MM.1S (cell line): Measurements from ENCODE around the gene C18orf54.
"Not testable (repeated sequence)": the region's sequence is repeated elsewhere in the genome, so short reads cannot be mapped to it uniquely, and the experiment has no call there.

ENCODE experiments used
- DNase-seq: peaks from one replicate; pipeline ENCODE4 v3.0.0-alpha.2; 2015
- H2AFZ ChIP-seq: fragments of 300-600 bp; sonication (generic); 2 replicates; pipeline ENCODE4 v1.6.0; 2016; ENCODE audit warnings: antibody characterized with exemption, low read length
- H3F3A ChIP-seq: fragments of 300-600 bp; sonication (generic); 2 replicates; pipeline ENCODE4 v1.6.1; 2016; ENCODE audit warnings: mild to moderate bottlenecking, antibody characterized with exemption, low read length, moderate library complexity, mixed read lengths; ENCODE audit not compliant: insufficient read depth
- H3K27ac ChIP-seq: fragments of 300-600 bp; sonication (generic); 2 replicates; pipeline ENCODE4 v1.5.1; 2016; ENCODE audit warnings: mild to moderate bottlenecking, low read length
- H3K27me3 ChIP-seq: fragments of 300-600 bp; sonication (generic); replicated peaks from 2 replicates; pipeline ENCODE4 v1.6.0; 2016; ENCODE audit warnings: low read length; ENCODE audit not compliant: insufficient read depth
- H3K36me3 ChIP-seq: fragments of 300-600 bp; sonication (generic); replicated peaks from 2 replicates; pipeline ENCODE4 v1.6.1; 2016; ENCODE audit warnings: mild to moderate bottlenecking, low read length, mixed read lengths; ENCODE audit not compliant: insufficient read depth
- H3K4me1 ChIP-seq: fragments of 300-600 bp; sonication (generic); 2 replicates; pipeline ENCODE4 v1.6.1; 2016; ENCODE audit warnings: low read length, mixed read lengths
- H3K4me2 ChIP-seq: fragments of 300-600 bp; sonication (generic); 2 replicates; pipeline ENCODE4 v1.6.0; 2016; ENCODE audit warnings: low read depth, low read length
- H3K4me3 ChIP-seq: fragments of 300-600 bp; sonication (generic); 2 replicates; pipeline ENCODE4 v1.5.1; 2016; ENCODE audit warnings: low read length, mixed read lengths
- H3K79me2 ChIP-seq: fragments of 300-600 bp; sonication (generic); 2 replicates; pipeline ENCODE4 v1.6.1; 2016; ENCODE audit warnings: mixed run types, low read length, mixed read lengths
- H3K9ac ChIP-seq: fragments of 300-600 bp; sonication (generic); 2 replicates; pipeline ENCODE4 v1.6.1; 2016; ENCODE audit warnings: low read length, mixed read lengths
- H3K9me2 ChIP-seq: fragments of 300-600 bp; sonication (generic); replicated peaks from 2 replicates; pipeline ENCODE4 v1.6.1; 2016; ENCODE audit warnings: mild to moderate bottlenecking, low read length, mixed read lengths; ENCODE audit not compliant: insufficient read depth
- H3K9me3 ChIP-seq: fragments of 300-600 bp; sonication (generic); replicated peaks from 2 replicates; pipeline ENCODE4 v1.6.1; 2016; ENCODE audit warnings: mild to moderate bottlenecking, low read length, mixed read lengths; ENCODE audit not compliant: insufficient read depth
- H4K20me1 ChIP-seq: fragments of 300-600 bp; sonication (generic); 2 replicates; pipeline ENCODE4 v1.6.1; 2016; ENCODE audit warnings: mild to moderate bottlenecking, low read length, moderate library complexity, mixed read lengths; ENCODE audit not compliant: insufficient read depth
- CTCF ChIP-seq: fragments of 300-600 bp; sonication (generic); IDR thresholded peaks from 2 replicates; pipeline ENCODE4 v1.5.1; 2016; ENCODE audit warnings: antibody characterized with exemption, low read length, mixed read lengths
- EZH2 ChIP-seq: fragments of 300-600 bp; sonication (generic); optimal IDR thresholded peaks from 2 replicates; pipeline ENCODE3; 2017; ENCODE audit warnings: low read depth, mild to moderate bottlenecking, antibody characterized with exemption, low read length, mixed read lengths
- EZH2phosphoT487 ChIP-seq: fragments of 300-600 bp; sonication (generic); IDR thresholded peaks from 2 replicates; pipeline ENCODE4 v1.6.1; 2018; ENCODE audit warnings: antibody characterized with exemption, low read length

C18orf54 gene

GRCh38 chr18:54357660-54358494 lies at the start of gene C18orf54, which contains the start of gene STARD6:
TSS of gene C18orf54 (plus strand) at chr18:54357906. CDS start at chr18:54360573, 2,667 bp downstream.
TSS of gene STARD6 (minus strand) at chr18:54357858. CDS start at chr18:54354573, 3,285 bp downstream.
- Histone ChIP-seq H3K9me3 (no peaks in the 10 kb centered on the region), H2AFZ (peak within 1 kb of the TSS; percentile 90), H3K9ac (peak within 1 kb of the TSS; percentile 64), H3K4me1 (peaks cover 8% of the 10 kb centered on the region), H4K20me1 (no peaks in the 10 kb centered on the region), H3F3A (peaks cover 4% of the 10 kb centered on the region; the same call in 1 of the 2 replicates), H3K4me2 (peak within 1 kb of the TSS; percentile 76), H3K79me2 (peaks cover 8% of the 10 kb centered on the region), H3K27me3 (no peaks in the 10 kb centered on the region), H3K9me2 (no peaks in the 10 kb centered on the region), H3K36me3 (no peaks in the 10 kb centered on the region), H3K27ac (peak within 1 kb of the TSS; percentile 43; the same call in 1 of the 2 replicates), H3K4me3 (peak within 1 kb of the TSS; percentile 84)
- TF ChIP-seq CTCF (peak; percentile 63), EZH2phosphoT487 (no peak)
- peak; percentile 92 for DNase-seq

- H4K20me1 ChIP-seq, H2AFZ ChIP-seq, H3K9me2 ChIP-seq, H3F3A ChIP-seq, H3K9me3 ChIP-seq, H3K4me2 ChIP-seq, H3K79me2 ChIP-seq, H3K4me1 ChIP-seq, H3K27ac ChIP-seq, DNase-seq, H3K27me3 ChIP-seq, H3K36me3 ChIP-seq, H3K4me3 ChIP-seq, H3K9ac ChIP-seq: not testable (repeated sequence)
Measured at GRCh38 chr18:54309564-54309963, 48.1 kb upstream of the C18orf54 start.

GRCh38 chr18:54316071-54316820 lies 41.5 kb upstream of the C18orf54 start:
- no peaks in the 10 kb centered on the region for H3K27me3 ChIP-seq
- H3K9me3 ChIP-seq = no peaks in the 10 kb centered on the region
- DNase-seq = no peak
- H3K27ac ChIP-seq = no peak overlapping the region
- H3K4me2 ChIP-seq = no peak overlapping the region
- no peaks in the 10 kb centered on the region for H3F3A ChIP-seq
- H3K36me3 ChIP-seq = no peaks in the 10 kb centered on the region
- no peak overlapping the region for H3K4me3 ChIP-seq
- H3K9ac ChIP-seq = no peak overlapping the region
- H2AFZ ChIP-seq = no peak overlapping the region
- no peaks in the 10 kb centered on the region for H3K79me2 ChIP-seq
- no peaks in the 10 kb centered on the region for H3K4me1 ChIP-seq
- no peaks in the 10 kb centered on the region for H3K9me2 ChIP-seq
- H4K20me1 ChIP-seq = no peaks in the 10 kb centered on the region
- TF ChIP-seq EZH2phosphoT487 = no peak
- TF ChIP-seq CTCF = no peak
- TF ChIP-seq EZH2 = no peak
